ENCODE measurements around the gene KRTAP20-2.

KRTAP20-2 gene

GRCh38 chr21:30634906-30635305 is at the start of gene KRTAP20-2:
TSS of gene KRTAP20-2 (plus strand) at chr21:30635206. CDS start at chr21:30635264, 58 bp downstream.
- no peak for DNase-seq (ENCODE audit: low read depth)

GRCh38 chr21:30590297-30590696 is 44.7 kb upstream of the KRTAP20-2 start, which contains the start of gene KRTAP22-2:
TSS of gene KRTAP22-2 (minus strand) at chr21:30590397.
- no peak for DNase-seq (ENCODE audit: low read depth)

- no peak for DNase-seq (ENCODE audit: low read depth)
Measured at GRCh38 chr21:30592140-30592539, 42.9 kb upstream of the KRTAP20-2 start, which contains the start of gene KRTAP6-3. TSS of gene KRTAP6-3 (plus strand) at chr21:30592440. CDS start at chr21:30592446, 6 bp downstream.

DNA sequence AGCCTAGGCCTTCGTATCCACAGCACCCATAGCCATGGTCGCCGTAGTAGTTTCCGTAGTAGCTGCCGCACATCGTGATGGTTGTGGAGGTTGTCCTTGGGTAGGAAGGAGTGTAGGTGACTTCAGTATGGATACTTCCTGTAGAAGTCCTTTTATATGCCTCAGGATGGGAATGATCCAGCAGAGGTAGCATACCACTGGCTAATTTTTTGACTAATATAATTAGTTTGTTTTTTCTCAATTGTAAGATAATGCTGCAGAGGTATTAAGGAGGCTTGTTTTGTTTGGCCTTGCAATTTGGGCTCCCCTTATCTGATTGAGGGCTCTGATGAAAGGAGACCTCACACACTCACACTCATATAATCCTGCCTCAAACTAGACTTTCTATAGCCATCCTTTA is 36.2 kb upstream of the KRTAP20-2 start, which contains the start of gene KRTAP6-2:
Gene KRTAP6-2, minus strand, starts transcription at position 101 of the 400 bp plus-strand sequence. Its CDS starts 28 bp downstream, at position 73.
- DNase-seq (ENCODE audit: low read depth) = no peak

- no peak for DNase-seq (ENCODE audit: low read depth)
Measured at GRCh38 chr21:30600787-30601186, 34.2 kb upstream of the KRTAP20-2 start, which contains the start of gene KRTAP22-1. TSS of gene KRTAP22-1 (plus strand) at chr21:30601087.

DNA sequence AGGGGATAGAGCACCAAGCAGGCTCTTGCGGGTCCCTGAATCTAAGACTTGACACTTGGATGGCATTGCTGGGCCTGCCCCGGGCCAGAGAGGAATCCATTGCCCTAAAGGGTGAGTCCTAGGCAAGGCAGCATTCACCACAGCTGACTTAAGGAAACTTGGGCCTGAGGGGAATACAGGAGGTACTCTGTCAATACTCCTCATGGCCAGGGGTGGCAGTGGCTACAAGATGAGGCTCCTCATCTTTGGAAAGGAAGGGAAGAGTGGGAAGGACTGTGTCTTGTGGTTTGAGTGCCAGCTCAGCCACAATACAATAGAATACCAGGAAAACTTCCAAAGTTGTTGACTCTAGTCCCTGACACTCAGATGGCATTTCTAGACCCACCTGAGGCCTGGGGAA is 29.0 kb upstream of the KRTAP20-2 start:
- DNase-seq (ENCODE audit: low read depth) = no peak

GRCh38 chr21:30612132-30612531 is 22.9 kb upstream of the KRTAP20-2 start:
- DNase-seq (ENCODE audit: low read depth) = no peak

- no peak for DNase-seq (ENCODE audit: low read depth)
Measured at GRCh38 chr21:30613836-30614235, 21.2 kb upstream of the KRTAP20-2 start, which contains the start of gene KRTAP6-1. TSS of gene KRTAP6-1 (minus strand) at chr21:30613930. CDS start at chr21:30613904, 26 bp downstream.

DNA sequence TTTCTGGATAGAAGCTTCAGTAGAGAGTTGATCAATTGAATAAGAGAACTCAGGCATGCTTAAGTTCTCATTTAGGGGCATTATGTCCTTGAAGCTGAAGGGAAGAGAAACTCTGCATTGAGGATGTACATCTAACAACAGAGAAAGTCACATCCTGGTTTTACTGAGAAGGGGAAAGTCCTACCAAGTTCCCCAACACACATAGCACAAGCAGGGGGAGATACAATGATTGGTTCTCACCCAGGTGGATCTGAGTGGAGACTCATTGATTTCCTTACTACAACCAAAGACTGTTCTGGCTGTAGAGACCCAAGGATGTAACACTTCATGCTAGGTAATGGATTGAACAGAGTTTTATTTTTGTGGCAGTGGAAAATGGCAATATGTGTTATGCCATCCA is 19.8 kb upstream of the KRTAP20-2 start:
- DNase-seq (ENCODE audit: low read depth) = no peak

DNA sequence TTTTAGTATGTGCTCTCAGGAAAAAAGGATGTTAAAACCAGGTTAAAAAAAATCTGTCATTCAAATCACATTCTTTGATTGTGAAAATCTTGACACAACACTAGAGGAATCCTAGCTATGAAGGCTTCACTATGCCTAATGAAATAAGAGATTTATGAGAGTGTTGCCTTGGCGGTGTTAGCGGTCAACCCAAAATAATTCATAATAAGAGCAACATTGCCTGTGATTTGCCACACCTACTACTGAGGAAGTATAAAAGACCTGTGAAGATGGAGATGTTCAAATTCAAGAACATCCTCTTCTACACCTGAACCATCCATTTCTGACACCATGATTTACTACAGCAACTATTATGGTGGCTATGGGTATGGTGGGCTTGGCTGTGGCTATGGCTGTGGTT is 18.9 kb upstream of the KRTAP20-2 start, which contains the start of gene KRTAP20-1:
Gene KRTAP20-1, plus strand, starts transcription at position 301 of the 400 bp plus-strand sequence. Its CDS starts 30 bp downstream, at position 331.
- DNase-seq (ENCODE audit: low read depth) = no peak

DNA sequence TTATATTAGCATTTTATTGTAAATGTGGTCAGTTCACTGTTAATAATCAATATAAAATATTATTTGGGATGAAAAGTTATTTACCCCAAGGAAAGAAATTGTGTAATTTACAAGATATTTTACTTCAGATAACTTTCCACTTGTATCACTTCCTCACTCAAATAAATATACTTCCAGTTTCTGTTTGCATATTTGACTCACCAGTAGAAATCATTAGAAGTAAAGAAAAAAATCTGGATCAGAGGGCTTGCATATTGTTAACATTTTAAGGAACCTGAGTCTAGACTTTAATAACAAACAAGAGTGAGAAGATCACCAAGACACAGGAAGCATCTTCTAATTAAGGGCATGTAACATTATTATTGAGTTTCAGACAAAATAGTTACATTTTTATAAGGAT is 14.9 kb upstream of the KRTAP20-2 start:
- DNase-seq (ENCODE audit: low read depth) = no peak

DNA sequence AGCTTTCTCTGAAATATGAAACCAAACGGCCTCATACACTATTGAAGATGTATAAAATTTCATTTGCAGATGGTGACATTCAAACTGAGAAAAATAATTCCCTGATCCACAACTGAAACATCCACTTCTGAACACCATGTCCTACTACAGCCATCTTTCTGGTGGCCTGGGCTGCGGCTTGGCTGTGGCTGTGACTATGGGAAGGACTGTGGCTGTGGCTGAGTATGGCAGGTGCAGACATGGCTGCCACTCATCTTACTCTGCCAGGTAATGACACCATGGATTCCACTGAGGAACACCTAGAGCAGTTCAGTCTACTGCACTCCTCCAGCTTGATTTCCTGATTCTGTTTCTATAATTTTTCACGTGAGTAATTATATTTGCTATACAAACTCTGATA is 14.5 kb upstream of the KRTAP20-2 start, which contains the start of gene KRTAP20-4:
Gene KRTAP20-4, plus strand, starts transcription at position 106 of the 400 bp plus-strand sequence.
- no peak for DNase-seq (ENCODE audit: low read depth)

DNA sequence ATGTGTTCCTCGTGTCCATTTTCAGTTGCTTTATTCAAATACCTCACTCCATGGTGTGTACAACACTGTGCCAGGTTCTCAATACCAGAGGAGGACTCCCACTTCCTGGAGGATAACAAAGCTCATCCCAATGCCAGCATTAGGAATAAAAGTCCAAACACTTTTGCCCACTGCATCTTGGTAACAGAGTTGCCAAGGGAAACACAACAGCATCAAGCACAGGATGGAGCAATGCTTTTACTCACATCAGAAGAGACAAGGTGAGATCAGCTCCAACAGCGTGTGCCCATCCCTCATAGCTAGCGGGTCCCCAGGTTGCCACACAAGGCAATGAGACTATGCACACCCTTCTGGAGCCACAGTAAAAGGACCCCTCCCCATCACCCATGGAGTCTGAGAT is 11.6 kb upstream of the KRTAP20-2 start:
- DNase-seq (ENCODE audit: low read depth) = no peak

DNA sequence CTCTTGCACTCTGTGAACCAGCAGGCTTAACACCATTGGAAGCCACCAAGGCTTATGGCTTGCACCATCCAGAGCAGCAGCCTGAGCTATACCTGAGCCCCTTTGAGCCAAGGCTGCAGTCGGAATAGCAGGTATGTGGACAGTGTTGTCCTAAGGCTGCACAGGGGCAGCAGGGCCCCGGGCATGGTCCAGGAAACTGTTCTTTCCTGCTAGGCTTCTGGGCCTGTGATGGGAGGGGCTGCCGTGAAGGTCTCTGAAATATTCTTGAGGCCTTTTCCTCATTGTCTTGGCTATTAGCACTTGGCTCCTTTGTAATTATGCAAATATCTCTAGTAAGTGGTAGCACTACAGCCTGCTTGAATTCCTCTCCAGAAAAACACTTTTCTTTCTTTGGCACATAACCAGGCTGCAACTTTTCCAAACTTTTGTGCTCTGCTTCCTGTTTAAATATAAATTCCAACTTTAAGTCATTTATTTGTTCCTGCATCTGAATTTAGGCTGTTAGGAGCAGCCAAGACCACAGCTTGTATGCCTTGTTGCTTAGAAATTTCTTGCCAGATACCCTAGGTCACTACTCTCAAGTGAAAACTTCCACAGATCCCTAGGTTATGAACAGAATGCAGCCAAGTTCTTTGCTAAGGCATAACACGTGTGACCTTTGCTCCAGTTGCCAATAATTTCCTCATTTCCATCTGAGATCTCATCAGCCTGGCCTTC is 9.4 kb upstream of the KRTAP20-2 start:
- no peak for DNase-seq (ENCODE audit: low read depth)

DNA sequence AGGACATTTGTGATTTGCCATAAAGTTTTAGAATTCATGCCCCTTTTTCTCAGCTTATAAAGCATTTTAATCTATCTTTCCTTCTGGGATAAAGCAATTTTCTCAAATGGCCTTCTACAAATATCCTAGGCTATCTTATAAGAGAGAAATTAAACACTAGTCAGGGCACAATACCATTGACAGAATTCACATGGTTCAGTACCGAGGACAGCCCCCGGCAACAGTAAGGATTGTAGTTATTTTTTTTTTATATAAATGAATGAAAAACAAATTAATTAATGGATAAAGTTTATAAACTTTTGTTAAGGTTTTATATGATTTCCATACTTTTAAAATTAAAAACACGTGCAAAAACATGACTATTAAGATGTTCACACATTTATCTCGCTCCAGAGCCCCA is 6.9 kb upstream of the KRTAP20-2 start:
- no peak for DNase-seq (ENCODE audit: low read depth)

GRCh38 chr21:30629200-30629599 is 5.8 kb upstream of the KRTAP20-2 start:
- DNase-seq (ENCODE audit: low read depth) = no peak

GRCh38 chr21:30638686-30639085 is 3.7 kb downstream of the KRTAP20-2 start:
- DNase-seq (ENCODE audit: low read depth) = no peak

GRCh38 chr21:30642564-30642963 is 7.6 kb downstream of the KRTAP20-2 start, which contains the start of gene KRTAP20-3:
TSS of gene KRTAP20-3 (plus strand) at chr21:30642864.
- no peak for DNase-seq (ENCODE audit: low read depth)

GRCh38 chr21:30646904-30647414 is 12.0 kb downstream of the KRTAP20-2 start:
- no peak for DNase-seq (ENCODE audit: low read depth)

DNA sequence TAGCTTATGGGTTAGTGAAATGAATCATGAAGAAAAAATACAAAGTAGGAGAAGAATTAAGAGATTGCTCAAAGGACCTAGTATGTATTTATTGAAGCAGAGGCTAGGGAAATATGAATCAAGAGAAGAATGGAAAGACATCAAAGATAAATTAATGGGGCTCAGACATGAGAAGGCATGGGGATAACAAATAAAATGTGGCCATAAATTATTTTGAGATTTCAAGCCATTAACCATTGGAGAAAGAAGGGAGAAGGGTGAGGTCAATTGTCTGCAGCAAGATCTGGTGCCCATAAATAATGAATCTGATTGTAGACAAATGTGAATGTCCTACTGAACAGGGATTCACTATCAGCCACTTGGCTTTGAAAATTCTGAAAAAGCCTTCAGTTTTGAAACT is 17.9 kb downstream of the KRTAP20-2 start:
- no peak for DNase-seq (ENCODE audit: low read depth)

GRCh38 chr21:30668776-30669175 is 33.8 kb downstream of the KRTAP20-2 start:
- DNase-seq (ENCODE audit: low read depth) = no peak

- DNase-seq (ENCODE audit: low read depth) = no peak
Measured at GRCh38 chr21:30672985-30673650, 38.1 kb downstream of the KRTAP20-2 start.

DNA sequence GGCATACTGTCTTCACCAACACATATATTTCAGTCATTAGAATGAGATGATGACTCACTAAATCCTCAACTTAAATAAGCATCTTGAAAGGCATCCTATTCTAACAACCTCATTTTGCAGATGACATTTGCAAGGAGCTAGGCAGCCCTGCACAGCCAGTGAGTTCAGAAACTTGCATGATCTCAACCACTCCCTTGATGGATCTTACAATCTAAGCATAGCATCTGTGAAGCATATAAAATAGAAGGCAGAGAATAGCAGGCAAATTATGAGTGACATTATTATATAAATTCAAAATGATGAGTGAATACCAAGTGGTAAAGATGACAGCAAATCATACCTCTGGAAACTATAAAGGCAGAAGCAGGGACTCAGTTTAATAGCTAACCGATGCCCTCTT is 39.3 kb downstream of the KRTAP20-2 start:
- DNase-seq (ENCODE audit: low read depth) = no peak
